Muscle of arm (tissue), 14 donors: ENCODE measurements around the gene BORA. TPM values are rescaled to one million over a fixed set of nuclear protein-coding genes. Genes with fewer than 3 reads are reported as not detected.
"Not testable (repeated sequence)": the region's sequence is repeated elsewhere in the genome, so short reads cannot be mapped to it uniquely, and the experiment has no call there.

ENCODE experiments used
- DNase-seq: peaks from one replicate; pipeline ENCODE4 v3.0.0-alpha.2; 2013
- long read RNA-seq, 11 donors: transcript quantifications; one replicate each; lab custom pipeline, GENCODE V29; 2026
- polyA plus RNA-seq, 12 donors: library from polyadenylated mRNA; unstranded; fragments of 120-200 nt; gene quantifications; one replicate each; pipeline ENCODE4 v1.2.1, GENCODE V29; 2013; ENCODE audit not compliant: insufficient read length in 12 of 12

The BORA gene
- 1 to 10 TPM in 11 of 12 donors, not detected in 1; 2.9 to 6.8 (median 4.8) TPM for polyA plus RNA-seq
- long read RNA-seq, donor 1, partial matches to known transcripts = 0 of 2 reads
- long read RNA-seq, donor 1, other reads (novel, unspliced or antisense) = 0 of 2 reads
- long read RNA-seq, donor 2 = 0 reads
- long read RNA-seq, donor 3 = 0 reads
- long read RNA-seq, donor 4 = 0 reads
- long read RNA-seq, donor 5, partial matches to known transcripts = 14 of 14 reads
- long read RNA-seq, donor 5, other reads (novel, unspliced or antisense) = 0 of 14 reads
- long read RNA-seq, donor 6, partial matches to known transcripts = 0 of 1 reads
- long read RNA-seq, donor 6, other reads (novel, unspliced or antisense) = 0 of 1 reads
- long read RNA-seq, donor 7 = 0 reads
- long read RNA-seq, donor 8, partial matches to known transcripts = 22 of 22 reads
- long read RNA-seq, donor 8, other reads (novel, unspliced or antisense) = 0 of 22 reads
- long read RNA-seq, donor 9 = 0 reads
- long read RNA-seq, donor 10, partial matches to known transcripts = 5 of 6 reads
- long read RNA-seq, donor 10, other reads (novel, unspliced or antisense) = 0 of 6 reads
- long read RNA-seq, donor 11, partial matches to known transcripts = 6 of 6 reads
- long read RNA-seq, donor 11, other reads (novel, unspliced or antisense) = 0 of 6 reads

DNA sequence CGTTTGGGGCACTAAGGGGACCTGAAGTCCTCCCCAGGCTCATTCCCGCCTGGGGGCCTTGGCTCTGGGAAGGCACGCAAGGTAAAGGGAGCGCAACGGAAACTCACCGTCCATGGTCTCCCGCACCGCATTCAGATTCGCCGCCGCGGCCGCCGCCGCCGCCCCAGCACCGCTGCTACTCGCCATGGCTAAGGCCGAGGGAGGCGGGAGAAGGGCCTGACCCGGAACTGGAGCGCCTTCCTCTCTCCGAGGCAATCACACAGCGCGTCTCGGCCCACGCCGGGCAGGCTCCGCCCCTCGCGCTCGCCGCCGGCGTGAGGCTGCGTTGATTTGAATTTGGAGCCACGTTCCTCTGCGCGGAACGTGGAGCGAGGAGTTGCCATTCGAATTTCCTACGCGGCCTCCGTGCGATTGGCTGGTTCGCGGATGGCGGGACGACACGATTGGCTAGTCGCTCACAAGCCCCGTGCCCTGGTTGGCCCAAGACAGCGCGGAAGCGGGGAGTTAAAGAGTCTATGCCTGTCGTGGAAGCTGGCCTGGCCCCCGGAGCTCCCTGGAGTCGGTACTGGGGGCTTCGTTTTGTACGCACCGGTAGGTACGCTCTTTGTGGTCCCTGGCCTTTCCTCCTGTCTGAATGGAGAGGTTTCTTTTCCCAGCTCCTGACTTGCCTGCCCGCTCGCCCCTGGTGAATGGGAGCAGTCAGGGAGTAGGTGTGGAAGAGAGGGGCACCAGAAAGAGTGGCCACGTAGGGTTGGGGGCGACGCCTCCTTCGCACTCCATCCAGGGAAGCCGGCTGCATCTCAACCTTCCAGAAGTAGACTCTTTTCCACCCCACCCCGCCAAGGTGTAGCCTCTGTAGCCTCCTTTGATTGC, at the start of gene BORA, which contains the start of gene MZT1:
TSS of gene BORA (plus strand) at position 507 of the 873 bp plus-strand sequence. CDS start 1,018 bp downstream, outside the sequence.
TSS of gene MZT1 (minus strand) at position 213 of the 873 bp plus-strand sequence. CDS start at position 186, 27 bp downstream.
- DNase-seq = peak; percentile 98

GRCh38 chr13:72678312-72678711, 49.4 kb upstream of the BORA start:
- no peak for DNase-seq

GRCh38 chr13:72680353-72680752, 47.4 kb upstream of the BORA start:
- no peak for DNase-seq

GRCh38 chr13:72686766-72687165, 41.0 kb upstream of the BORA start:
- DNase-seq = no peak

DNA sequence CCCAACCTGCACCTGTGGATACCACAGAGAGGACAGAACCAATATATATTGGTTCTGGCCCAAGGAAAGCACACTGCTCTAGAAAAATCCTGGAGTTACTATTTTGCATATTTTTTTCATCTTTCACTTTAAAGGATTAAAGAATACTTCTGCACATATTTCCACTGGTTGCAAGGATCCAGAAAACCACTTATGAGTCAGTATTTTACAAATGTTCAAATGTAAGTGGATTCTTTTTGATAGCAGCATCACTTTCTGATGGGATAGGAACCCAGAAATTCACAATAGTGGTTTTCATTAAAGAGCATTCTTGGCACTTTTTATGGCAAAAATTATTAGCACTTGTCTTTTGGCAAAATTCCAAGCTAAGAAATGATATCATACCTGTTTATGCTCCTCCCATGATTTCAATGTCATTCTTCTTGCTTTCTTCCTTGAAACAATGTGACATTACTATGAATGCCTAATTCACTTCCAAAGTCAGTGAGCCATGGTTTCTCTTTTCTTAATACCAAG, 38.5 kb upstream of the BORA start:
- no peak for DNase-seq

GRCh38 chr13:72692884-72693514, 34.7 kb upstream of the BORA start:
- no peak for DNase-seq

DNA sequence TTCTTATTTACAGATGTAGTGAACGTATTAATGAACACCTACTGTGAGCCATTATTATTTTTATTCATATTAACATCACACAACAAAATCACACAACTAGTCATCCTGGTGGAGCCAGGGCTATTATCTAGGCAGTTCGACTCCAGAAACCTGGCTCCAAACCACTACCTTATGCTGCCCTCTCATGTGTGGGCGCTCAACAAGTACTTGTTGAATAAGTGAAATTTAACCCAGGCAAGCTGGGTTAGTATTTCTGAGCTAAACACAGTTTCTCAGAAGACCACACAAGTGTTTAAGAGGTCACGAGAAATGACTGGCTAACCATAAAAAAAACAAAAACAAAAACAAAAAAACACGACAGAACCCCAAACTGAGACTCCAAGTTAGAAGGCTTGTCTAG, 33.9 kb upstream of the BORA start:
- no peak for DNase-seq

GRCh38 chr13:72694314-72694713, 33.4 kb upstream of the BORA start:
- DNase-seq = no peak

GRCh38 chr13:72696579-72696978, 31.1 kb upstream of the BORA start:
- peak; percentile 7 for DNase-seq

GRCh38 chr13:72698164-72698563, 29.6 kb upstream of the BORA start:
- DNase-seq = no peak

DNA sequence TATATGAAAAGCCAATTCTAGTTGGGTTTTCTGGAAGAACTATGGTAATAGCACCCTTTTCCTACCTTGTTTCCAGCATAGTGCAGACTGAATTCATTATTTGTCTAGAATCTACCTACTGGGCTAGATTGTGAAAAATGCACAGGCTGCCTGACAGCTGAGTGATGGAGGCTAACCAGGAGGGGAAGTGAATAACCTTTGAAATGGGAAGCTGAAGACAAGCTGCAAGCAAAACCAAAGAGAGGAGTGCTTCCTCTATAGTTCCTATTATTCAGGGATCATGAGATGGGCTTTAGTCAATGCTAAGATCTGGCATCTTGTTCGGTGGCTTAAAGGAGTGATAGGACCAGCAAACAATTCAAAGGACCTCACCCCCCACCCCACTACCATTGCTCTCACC, 27.2 kb upstream of the BORA start:
- DNase-seq = no peak

DNA sequence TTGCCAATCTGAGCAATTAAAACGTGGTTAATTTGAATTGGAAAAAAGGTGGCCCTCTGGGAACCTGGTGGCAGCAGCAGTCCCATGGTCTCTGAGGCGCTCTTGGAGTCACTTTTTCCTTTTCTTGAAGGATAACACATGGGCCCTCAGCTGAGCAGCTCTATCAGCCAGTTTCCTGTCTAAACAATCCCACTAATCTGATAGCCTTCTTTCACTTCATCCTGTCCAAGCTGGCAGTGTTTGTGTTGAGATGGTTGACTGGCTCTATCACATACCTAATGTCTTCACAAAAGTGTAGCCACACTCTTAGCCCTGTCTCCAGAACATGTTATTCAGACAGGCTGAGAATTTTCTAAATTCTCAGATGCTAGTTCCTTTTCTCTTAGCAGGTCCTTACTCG, 10.9 kb upstream of the BORA start:
- no peak for DNase-seq

DNA sequence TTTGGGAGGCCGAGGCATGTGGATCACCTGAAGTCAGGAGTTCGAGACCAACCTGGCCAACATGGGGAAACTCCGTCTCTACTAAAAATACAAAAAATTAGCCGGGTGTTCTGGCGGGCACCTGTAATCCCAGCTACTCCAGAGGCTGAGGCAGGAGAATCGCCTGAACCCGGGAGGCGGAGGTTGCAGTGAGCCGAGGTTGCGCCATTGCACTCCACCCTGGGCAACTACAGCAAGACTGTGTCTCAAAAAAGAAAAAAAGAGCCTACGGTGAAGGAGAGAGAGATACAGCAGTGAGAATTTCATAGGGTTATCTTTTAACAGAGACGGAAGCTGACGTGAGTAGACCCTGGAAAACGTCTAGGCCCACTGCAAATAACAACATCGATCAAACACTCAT, 1.5 kb upstream of the BORA start:
- DNase-seq = not testable (repeated sequence)

DNA sequence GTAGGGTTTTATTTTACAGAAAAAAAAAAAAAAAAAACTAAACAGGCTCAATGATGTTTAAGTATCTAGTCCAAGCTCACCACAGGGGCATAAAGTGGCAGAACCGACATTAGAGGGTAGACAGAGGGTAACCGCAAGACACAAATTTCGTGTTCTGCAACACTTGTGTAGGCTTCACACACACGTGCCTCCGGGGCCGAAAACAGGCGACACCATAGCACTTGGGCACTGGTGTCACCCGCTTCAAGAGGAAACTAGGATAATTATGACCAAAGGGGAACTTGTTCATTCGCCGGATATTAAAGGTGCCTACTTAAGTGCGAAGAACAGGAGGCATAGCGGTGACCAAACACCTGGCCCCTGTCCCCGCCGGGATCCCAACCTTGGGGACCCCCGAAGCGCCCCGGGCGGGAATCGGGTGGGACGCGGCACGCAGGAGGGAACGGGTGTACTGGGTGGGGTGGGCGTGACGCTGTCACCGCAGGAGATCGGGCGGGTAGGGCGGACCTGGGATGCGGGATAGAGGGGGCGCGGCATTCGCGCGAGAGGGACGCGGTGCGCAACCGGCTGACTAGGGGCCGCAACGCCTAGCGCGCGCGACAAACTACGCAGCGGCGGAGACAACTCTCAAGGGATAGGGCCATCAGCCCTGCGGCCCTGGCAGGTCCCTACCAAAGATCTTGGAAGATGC, 852 bp upstream of the BORA start:
- DNase-seq = no peak

DNA sequence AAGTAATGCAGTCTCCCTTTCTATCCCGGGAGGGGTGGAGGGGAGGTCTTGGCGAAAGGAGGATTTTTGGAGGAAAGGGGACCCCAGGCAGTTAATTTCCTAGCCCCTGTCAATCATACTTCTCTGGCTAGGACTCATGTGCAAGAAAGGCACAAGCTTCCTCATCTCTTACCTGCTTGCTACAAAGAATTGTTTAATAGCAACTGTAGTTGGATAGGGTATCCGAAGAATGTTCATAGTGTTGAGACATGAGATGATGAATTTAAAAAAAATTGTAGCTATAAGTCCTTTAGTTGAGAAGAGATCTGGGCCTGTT, 525 bp downstream of the BORA start:
- no peak for DNase-seq

- DNase-seq = no peak
Observed at GRCh38 chr13:72737033-72737432, 9.3 kb downstream of the BORA start.

GRCh38 chr13:72740015-72740414, 12.3 kb downstream of the BORA start:
- no peak for DNase-seq

DNA sequence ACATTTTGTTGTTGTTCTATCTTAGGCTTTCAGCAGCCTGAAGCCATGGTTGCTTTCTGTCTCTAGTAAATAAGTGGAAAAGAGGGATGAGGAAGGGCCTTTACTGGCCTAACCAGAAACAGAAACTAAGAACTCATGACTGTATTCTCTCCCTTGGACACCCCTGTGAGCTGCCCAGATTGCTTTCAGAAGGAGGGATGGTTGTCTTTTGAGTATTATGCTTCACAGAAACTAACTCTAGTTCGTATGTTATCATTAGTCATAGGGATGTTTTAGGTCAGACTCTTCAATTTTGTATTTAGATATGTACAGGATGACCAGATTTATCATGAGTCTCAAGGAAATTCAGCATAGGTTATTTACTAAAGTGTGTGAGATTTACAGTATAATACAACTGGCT, 17.5 kb downstream of the BORA start:
- no peak for DNase-seq

GRCh38 chr13:72751220-72751619, 23.5 kb downstream of the BORA start:
- no peak for DNase-seq

GRCh38 chr13:72754111-72754510, 26.4 kb downstream of the BORA start:
- no peak for DNase-seq
